Fibroblast of lung (primary cell): ENCODE data around the gene SUPT4H1.

Source experiments
- EZH2 ChIP-seq: IDR thresholded peaks from 2 replicates; pipeline ENCODE4 v1.5.1; 2012; ENCODE audit warnings: low read length, control low read depth, mild to moderate bottlenecking; ENCODE audit errors: missing control alignments
- TF ChIP-seq, protein P1 (sequence below), 2 donors: IDR thresholded peaks in 1 of 2; conservative IDR thresholded peaks in 1 of 2; 1 replicate in 1 of 2; 2 replicates in 1 of 2; pipeline ENCODE4 v1.5.1; 2011 to 2012; ENCODE audit warnings: low read length in 2 of 2, control low read depth in 1 of 2, inconsistent platforms in 1 of 2, low read depth in 1 of 2, mild to moderate bottlenecking in 1 of 2

DNA sequence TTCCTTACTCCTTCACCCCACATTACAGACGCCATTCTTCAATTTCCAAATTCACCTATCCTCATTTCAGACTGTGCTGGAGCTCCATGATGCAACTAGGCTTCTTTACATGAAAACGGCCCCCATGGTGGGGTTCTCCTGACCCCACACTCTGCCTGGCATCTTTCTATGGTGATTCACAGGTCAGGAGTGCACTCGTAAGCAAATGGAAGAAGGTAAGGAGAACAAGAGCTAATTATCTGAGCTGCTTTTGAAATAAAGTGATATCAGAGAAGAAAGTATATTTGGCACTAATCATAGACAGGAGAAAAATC, 27.5 kb upstream of the SUPT4H1 start:
- TF ChIP-seq, protein P1, sequence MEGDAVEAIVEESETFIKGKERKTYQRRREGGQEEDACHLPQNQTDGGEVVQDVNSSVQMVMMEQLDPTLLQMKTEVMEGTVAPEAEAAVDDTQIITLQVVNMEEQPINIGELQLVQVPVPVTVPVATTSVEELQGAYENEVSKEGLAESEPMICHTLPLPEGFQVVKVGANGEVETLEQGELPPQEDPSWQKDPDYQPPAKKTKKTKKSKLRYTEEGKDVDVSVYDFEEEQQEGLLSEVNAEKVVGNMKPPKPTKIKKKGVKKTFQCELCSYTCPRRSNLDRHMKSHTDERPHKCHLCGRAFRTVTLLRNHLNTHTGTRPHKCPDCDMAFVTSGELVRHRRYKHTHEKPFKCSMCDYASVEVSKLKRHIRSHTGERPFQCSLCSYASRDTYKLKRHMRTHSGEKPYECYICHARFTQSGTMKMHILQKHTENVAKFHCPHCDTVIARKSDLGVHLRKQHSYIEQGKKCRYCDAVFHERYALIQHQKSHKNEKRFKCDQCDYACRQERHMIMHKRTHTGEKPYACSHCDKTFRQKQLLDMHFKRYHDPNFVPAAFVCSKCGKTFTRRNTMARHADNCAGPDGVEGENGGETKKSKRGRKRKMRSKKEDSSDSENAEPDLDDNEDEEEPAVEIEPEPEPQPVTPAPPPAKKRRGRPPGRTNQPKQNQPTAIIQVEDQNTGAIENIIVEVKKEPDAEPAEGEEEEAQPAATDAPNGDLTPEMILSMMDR (conservative IDR thresholded peaks at IDR 0.05 in 1 of 2, IDR thresholded peaks at IDR 0.05 in 1 of 2; ENCODE audit: low read depth in 1 of 2, low read length in 2 of 2): no peak
- TF ChIP-seq EZH2: no peak
